ENCODE measurements around the gene AP5Z1.

GRCh38 chr7:4817178-4817901 lies 41.9 kb downstream of the AP5Z1 start:
- TF ChIP-seq CTCF (IDR thresholded peaks at IDR 0.05; ENCODE audit: low read length) (no peak), EZH2 (IDR thresholded peaks at IDR 0.05; ENCODE audit: borderline replicate concordance, low read length) (no peak)

Data from OCI-LY1 (cell line).